SK-N-SH (cell line): ENCODE results near the gene MBD2.

Experiments
- CTCF ChIP-seq: fragments of 200-600 bp; sonication (generic); IDR thresholded peaks from 2 replicates; pipeline ENCODE4 v1.6.1; 2017; ENCODE audit warnings: antibody characterized with exemption, mild to moderate bottlenecking, moderate library complexity
- EZH2phosphoT487 ChIP-seq: fragments of 200-600 bp; sonication (generic); IDR thresholded peaks from 2 replicates; pipeline ENCODE4 v1.6.1; 2017; ENCODE audit warnings: low read depth, mixed run types, mild to moderate bottlenecking, antibody characterized with exemption, moderate library complexity, borderline replicate concordance
- NFIC ChIP-seq: IDR thresholded peaks from 2 replicates; pipeline ENCODE4 v1.4.0; 2012; ENCODE audit warnings: borderline replicate concordance

- TF ChIP-seq EZH2phosphoT487 (no peak), NFIC (no peak), CTCF (no peak)
Measured at GRCh38 chr18:54192415-54192814, 32.1 kb downstream of the MBD2 start.
